ENCODE measurements around the gene PEX14.

Gene PEX14

DNA sequence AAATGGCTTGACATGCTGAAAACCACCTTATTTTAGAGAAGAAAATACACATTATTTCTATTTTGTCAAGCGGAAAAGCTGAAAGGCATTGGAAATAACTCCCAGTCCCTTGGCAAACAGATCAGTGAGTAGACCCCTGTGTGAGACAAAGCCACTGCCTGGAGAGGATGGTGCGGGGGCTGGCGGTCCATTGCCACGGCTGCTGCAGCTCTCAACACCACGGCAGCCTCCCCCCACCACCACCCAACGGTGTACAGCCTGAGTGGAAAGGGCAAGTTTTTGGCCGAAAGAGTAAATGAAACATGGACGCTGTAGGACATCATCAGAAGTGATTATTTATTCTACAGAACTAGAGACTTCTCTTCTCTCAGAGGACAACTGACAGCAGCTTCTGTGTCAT lies 84.6 kb downstream of the PEX14 start:
- Histone ChIP-seq H3K9me3 (ENCODE audit: severe bottlenecking) (no peaks in the 10 kb centered on the region), H3K36me3 (no peaks in the 10 kb centered on the region), H3K27ac (no peak overlapping the region), H3K4me3 (ENCODE audit: low read depth, low read length) (no peak overlapping the region), H3K27me3 (ENCODE audit: insufficient read depth, low read depth, severe bottlenecking) (no peaks in the 10 kb centered on the region)
- TF ChIP-seq CTCF (IDR thresholded peaks at IDR 0.05; ENCODE audit: low read depth, low read length), result no peak
- DNase-seq, result no peak

DNA sequence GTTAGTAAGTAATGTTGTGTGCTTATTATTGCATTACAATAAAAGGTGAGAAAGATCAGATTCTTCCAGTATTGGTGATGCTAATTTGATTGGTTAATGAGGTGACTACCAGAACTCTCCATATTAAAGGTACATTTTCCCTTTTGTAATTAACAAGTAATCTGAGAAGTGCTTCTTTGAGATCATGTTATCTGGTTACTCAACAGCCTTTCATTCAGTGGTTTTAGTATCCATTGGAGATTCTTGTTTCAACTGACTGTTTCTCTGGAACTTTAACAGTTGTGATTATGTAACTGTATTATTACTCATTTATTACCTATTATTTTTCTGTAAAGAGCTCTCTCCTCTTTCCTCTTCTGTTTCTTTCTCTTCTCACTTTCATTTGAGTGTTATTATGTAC lies 86.7 kb downstream of the PEX14 start:
- Histone ChIP-seq H3K36me3 (no peaks in the 10 kb centered on the region), H3K4me3 (ENCODE audit: low read depth, low read length) (no peak overlapping the region), H3K27ac (no peak overlapping the region), H3K9me3 (ENCODE audit: severe bottlenecking) (no peaks in the 10 kb centered on the region), H3K27me3 (ENCODE audit: insufficient read depth, low read depth, severe bottlenecking) (no peaks in the 10 kb centered on the region)
- DNase-seq, result no peak
- no peak for TF ChIP-seq CTCF (IDR thresholded peaks at IDR 0.05; ENCODE audit: low read depth, low read length)

GRCh38 chr1:10561955-10562354 lies 87.2 kb downstream of the PEX14 start:
- Histone ChIP-seq H3K4me3 (ENCODE audit: low read depth, low read length) (no peak overlapping the region), H3K27ac (no peak overlapping the region), H3K27me3 (ENCODE audit: insufficient read depth, low read depth, severe bottlenecking) (no peaks in the 10 kb centered on the region), H3K9me3 (ENCODE audit: severe bottlenecking) (no peaks in the 10 kb centered on the region), H3K36me3 (no peaks in the 10 kb centered on the region)
- peak; percentile 11 for DNase-seq
- TF ChIP-seq CTCF (IDR thresholded peaks at IDR 0.05; ENCODE audit: low read depth, low read length), result 0 out of 2 replicates have a peak, but pooled peaks have one; percentile 16

GRCh38 chr1:10564063-10564462 lies 89.3 kb downstream of the PEX14 start:
- H3K4me3 ChIP-seq (ENCODE audit: low read depth, low read length), result no peak overlapping the region
- H3K27me3 ChIP-seq (ENCODE audit: insufficient read depth, low read depth, severe bottlenecking), result no peaks in the 10 kb centered on the region
- H3K36me3 ChIP-seq, result no peaks in the 10 kb centered on the region
- H3K27ac ChIP-seq, result no peak overlapping the region
- H3K9me3 ChIP-seq (ENCODE audit: severe bottlenecking), result no peaks in the 10 kb centered on the region
- no peak for DNase-seq
- TF ChIP-seq CTCF (IDR thresholded peaks at IDR 0.05; ENCODE audit: low read depth, low read length), result no peak

GRCh38 chr1:10569531-10569930 lies 94.8 kb downstream of the PEX14 start:
- Histone ChIP-seq H3K36me3 (no peaks in the 10 kb centered on the region), H3K27ac (no peak overlapping the region), H3K27me3 (ENCODE audit: insufficient read depth, low read depth, severe bottlenecking) (no peaks in the 10 kb centered on the region), H3K4me3 (ENCODE audit: low read depth, low read length) (no peak overlapping the region), H3K9me3 (ENCODE audit: severe bottlenecking) (peaks cover 5% of the 10 kb centered on the region)
- DNase-seq, result no peak
- no peak for TF ChIP-seq CTCF (IDR thresholded peaks at IDR 0.05; ENCODE audit: low read depth, low read length)

DNA sequence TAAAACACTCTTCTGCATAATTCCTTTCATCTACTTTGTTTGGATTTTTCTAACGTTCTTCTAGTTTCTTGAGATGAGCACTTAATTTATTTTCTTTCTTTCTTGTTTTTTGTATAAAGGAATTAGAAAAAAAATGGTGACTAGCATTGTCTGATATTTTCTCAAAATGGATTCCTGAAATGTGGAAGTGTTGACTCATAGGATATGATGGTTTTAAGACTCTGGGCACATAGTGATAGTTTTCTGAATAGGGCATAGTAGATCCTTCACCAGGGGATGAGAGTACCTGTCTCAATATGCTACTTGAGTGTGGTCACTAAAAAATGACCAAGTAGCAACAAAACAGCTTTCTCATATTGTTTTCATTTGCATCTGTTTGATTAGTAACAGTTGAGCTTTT lies 100.9 kb downstream of the PEX14 start:
- H3K9me3 ChIP-seq (ENCODE audit: severe bottlenecking), result no peaks in the 10 kb centered on the region
- H3K27me3 ChIP-seq (ENCODE audit: insufficient read depth, low read depth, severe bottlenecking), result no peaks in the 10 kb centered on the region
- DNase-seq, result no peak
- peaks cover 3% of the 10 kb centered on the region; the same call in 1 of the 2 replicates for H3K36me3 ChIP-seq
- TF ChIP-seq CTCF (IDR thresholded peaks at IDR 0.05; ENCODE audit: low read depth, low read length), result no peak
- H3K4me3 ChIP-seq (ENCODE audit: low read depth, low read length), result no peak overlapping the region
- no peak overlapping the region for H3K27ac ChIP-seq
